ENCODE data around the gene LMNA. TPM values are rescaled to one million over a fixed set of nuclear protein-coding genes. Genes with fewer than 3 reads are reported as not detected.
"Not testable (repeated sequence)": the region's sequence is repeated elsewhere in the genome, so short reads cannot be mapped to it uniquely, and the experiment has no call there.

LMNA gene
- total and polyA plus RNA-seq, 9 donors, result 50.1 to 609 (median 360) TPM

GRCh38 chr1:156124557-156125483 lies 10.3 kb downstream of the LMNA start:
- Histone ChIP-seq H3K36me3 (no peaks in the 10 kb centered on the region), H3K27me3 (no peaks in the 10 kb centered on the region), H3K27ac (peak overlapping the region; percentile 95 to 99), H3K9me3 (no peaks in the 10 kb centered on the region), H3K4me1 (ENCODE audit: insufficient read depth) (peaks cover 62% of the 10 kb centered on the region), H3K4me3 (peak overlapping the region; percentile 4)
- peak in 1 of 5 donors; percentile 43 for DNase-seq
- 49 to 56% (median 54%) methylated on average over 17 of the region's 17 CpGs for WGBS, 3 donors
- intact Hi-C loops (cut with DNase I), result no loop called here
- TF ChIP-seq POLR2A (IDR thresholded peaks at IDR 0.05) (no peak), EP300 (IDR thresholded peaks at IDR 0.05) (no peak), CTCF (IDR thresholded peaks at IDR 0.05) (no peak)

- intact Hi-C loops (cut with DNase I), result not testable (repeated sequence)
- H3K4me3 ChIP-seq, result peak overlapping the region; percentile 19
These were observed 11.0 kb downstream of the LMNA start for GRCh38 chr1:156125544-156125943.

GRCh38 chr1:156126043-156126629 lies 11.6 kb downstream of the LMNA start:
- H3K27ac ChIP-seq, result peak overlapping the region; percentile 95 to 99
- TF ChIP-seq CTCF (IDR thresholded peaks at IDR 0.05) (peak in 2 of 3 donors; percentile 24 to 39), EP300 (IDR thresholded peaks at IDR 0.05) (peak; percentile 48), POLR2A (IDR thresholded peaks at IDR 0.05) (peak; percentile 24)
- no peaks in the 10 kb centered on the region for H3K36me3 ChIP-seq
- no peaks in the 10 kb centered on the region for H3K27me3 ChIP-seq
- peak overlapping the region; percentile 19 for H3K4me3 ChIP-seq
- WGBS, 3 donors, result 12 to 14% (median 13%) methylated on average over 11 of the region's 11 CpGs
- peaks cover 55% of the 10 kb centered on the region for H3K4me1 ChIP-seq (ENCODE audit: insufficient read depth)
- DNase-seq, result peak; percentile 93 to 95 (median 93)
- intact Hi-C loops (cut with DNase I), result no loop called here
- H3K9me3 ChIP-seq, result no peaks in the 10 kb centered on the region

More at GRCh38 chr1:156125544-156125943, 11.0 kb downstream of the LMNA start:
- Histone ChIP-seq H3K4me1 (ENCODE audit: insufficient read depth) (peaks cover 59% of the 10 kb centered on the region), H3K27ac (peak overlapping the region; percentile 95 to 99)
- DNase-seq, result peak in 1 of 5 donors; percentile 41
- not testable (repeated sequence) for H3K9me3 ChIP-seq, H3K27me3 ChIP-seq, H3K36me3 ChIP-seq
- 61 to 74% (median 71%) methylated on average over 10 of the region's 10 CpGs for WGBS, 3 donors

- intact Hi-C loops (cut with DNase I), result no loop called here
- Histone ChIP-seq H3K4me1 (ENCODE audit: insufficient read depth) (peaks cover 48% of the 10 kb centered on the region), H3K27me3 (no peaks in the 10 kb centered on the region), H3K36me3 (no peaks in the 10 kb centered on the region), H3K4me3 (peak overlapping the region; percentile 19), H3K9me3 (no peaks in the 10 kb centered on the region), H3K27ac (peak overlapping the region; percentile 95 to 99)
- TF ChIP-seq POLR2A (IDR thresholded peaks at IDR 0.05) (no peak), CTCF (IDR thresholded peaks at IDR 0.05) (no peak), EP300 (IDR thresholded peaks at IDR 0.05) (no peak)
- peak; percentile 49 to 70 (median 66) for DNase-seq
- WGBS, 3 donors, result 27 to 36% (median 29%) methylated on average over 15 of the region's 15 CpGs
These were observed 12.4 kb downstream of the LMNA start for GRCh38 chr1:156126630-156127534.

Measured in ovary (tissue), 9 donors.